GM19452 (cell line): ENCODE results near the gene SOD1.
"Not testable (repeated sequence)": the region's sequence is repeated elsewhere in the genome, so short reads cannot be mapped to it uniquely, and the experiment has no call there.

Experiments
- ATAC-seq: cut with Tn5 transposase; IDR thresholded peaks from one replicate; pipeline ENCODE4 v1.9.1; 2021; ENCODE audit not compliant: unreplicated experiment

The SOD1 gene

DNA sequence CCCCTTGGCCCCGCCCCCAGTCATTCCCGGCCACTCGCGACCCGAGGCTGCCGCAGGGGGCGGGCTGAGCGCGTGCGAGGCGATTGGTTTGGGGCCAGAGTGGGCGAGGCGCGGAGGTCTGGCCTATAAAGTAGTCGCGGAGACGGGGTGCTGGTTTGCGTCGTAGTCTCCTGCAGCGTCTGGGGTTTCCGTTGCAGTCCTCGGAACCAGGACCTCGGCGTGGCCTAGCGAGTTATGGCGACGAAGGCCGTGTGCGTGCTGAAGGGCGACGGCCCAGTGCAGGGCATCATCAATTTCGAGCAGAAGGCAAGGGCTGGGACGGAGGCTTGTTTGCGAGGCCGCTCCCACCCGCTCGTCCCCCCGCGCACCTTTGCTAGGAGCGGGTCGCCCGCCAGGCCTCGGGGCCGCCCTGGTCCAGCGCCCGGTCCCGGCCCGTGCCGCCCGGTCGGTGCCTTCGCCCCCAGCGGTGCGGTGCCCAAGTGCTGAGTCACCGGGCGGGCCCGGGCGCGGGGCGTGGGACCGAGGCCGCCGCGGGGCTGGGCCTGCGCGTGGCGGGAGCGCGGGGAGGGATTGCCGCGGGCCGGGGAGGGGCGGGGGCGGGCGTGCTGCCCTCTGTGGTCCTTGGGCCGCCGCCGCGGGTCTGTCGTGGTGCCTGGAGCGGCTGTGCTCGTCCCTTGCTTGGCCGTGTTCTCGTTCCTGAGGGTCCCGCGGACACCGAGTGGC lies at the start of gene SOD1:
Gene SOD1 (plus strand): TSS at position 158 of the 723 bp plus-strand sequence. CDS start 77 bp downstream, at position 235.
- peak; percentile 93 for ATAC-seq

- ATAC-seq: no peak
These were observed 48.0 kb upstream of the SOD1 start for GRCh38 chr21:31611445-31611844.

GRCh38 chr21:31612894-31613785 lies 46.4 kb upstream of the SOD1 start:
- no peak for ATAC-seq

DNA sequence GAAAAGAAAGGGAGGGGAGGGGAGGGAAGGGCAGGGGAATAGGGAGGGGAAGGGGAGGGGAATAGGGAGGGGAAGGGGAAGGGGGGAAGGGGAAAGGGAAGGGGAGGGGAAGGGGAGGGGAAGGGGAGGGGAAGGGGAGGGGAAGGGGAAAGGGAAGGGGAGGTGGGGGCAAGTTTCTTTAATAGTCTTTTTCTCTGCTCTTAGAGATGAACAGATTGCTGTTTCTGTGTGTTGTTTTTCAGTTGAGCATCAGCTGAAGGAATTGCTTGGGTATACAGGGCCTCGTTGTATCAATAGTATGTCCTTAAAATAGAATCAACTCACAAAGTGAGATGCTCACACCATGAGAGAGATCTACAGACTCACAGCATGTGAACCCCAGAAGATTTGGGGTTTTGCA lies 44.8 kb upstream of the SOD1 start:
- ATAC-seq: no peak

DNA sequence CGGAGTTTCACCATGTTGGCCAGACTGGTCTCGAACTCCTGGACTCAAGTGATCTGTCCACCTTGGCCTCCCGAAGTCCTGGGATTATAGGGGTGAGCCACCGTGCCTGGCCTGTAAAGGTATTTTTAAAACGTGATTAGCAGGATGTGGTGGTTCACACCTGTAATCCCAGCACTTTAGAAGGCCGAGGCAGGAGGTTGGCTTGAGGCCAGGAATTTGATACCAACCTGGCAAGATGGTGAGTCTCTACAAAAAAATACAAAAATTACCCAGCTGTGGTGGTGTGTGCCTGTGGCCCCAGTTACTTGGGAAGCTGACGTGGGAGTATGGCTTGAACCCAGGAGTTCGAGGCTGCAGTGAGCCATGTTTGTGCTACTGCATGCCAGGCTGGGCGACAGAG lies 43.3 kb upstream of the SOD1 start:
- ATAC-seq: no peak

- no peak for ATAC-seq
These were observed 40.6 kb upstream of the SOD1 start for GRCh38 chr21:31618696-31619430.

- no peak for ATAC-seq
These were observed 37.1 kb upstream of the SOD1 start for GRCh38 chr21:31622397-31622796.

DNA sequence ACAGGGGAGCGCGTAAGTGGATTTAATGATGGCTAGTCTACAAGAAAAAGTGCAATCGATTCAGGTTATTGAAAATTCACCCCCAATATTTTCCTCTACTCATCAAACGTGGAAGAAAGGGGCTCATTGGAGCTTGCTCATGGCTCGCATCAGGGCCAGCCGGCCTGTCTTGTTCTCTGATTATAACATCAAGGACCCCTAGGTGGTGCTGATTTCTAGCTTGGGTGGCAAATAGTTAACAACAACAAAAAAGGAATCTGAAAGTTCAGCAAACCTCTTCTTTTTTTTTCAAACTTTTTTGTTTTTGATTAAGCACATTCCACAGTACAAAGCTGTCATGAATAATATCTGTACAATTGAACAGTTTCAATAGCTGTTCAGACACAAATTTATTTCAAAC lies 35.8 kb upstream of the SOD1 start:
- no peak for ATAC-seq

- ATAC-seq: no peak
These were observed 35.3 kb upstream of the SOD1 start for GRCh38 chr21:31624181-31624580.

- ATAC-seq: no peak
These were observed 34.5 kb upstream of the SOD1 start for GRCh38 chr21:31624961-31625491.

GRCh38 chr21:31629972-31630711 lies 29.4 kb upstream of the SOD1 start:
- no peak for ATAC-seq

DNA sequence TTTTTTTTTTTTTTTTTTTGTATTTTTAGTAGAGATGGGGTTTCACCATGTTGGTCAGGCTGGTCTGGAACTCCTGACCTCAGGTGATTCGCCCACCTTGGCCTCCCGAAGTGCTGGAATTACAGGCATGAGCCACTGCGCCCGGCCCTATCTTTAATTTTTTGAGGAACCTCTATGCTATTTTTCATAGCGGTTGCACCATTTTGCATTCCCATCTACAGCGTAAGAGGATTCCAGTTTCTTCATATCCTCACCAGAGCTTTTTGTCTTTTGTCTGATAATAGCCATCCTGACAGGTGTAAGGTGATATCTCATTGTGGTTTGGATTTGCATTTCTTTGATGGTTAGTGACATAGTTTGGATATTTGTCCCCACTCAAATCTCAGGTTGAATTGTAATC lies 27.6 kb upstream of the SOD1 start:
- not testable (repeated sequence) for ATAC-seq

GRCh38 chr21:31634993-31635392 lies 24.5 kb upstream of the SOD1 start:
- ATAC-seq: no peak

- no peak for ATAC-seq
These were observed 22.6 kb upstream of the SOD1 start for GRCh38 chr21:31636874-31637273.

GRCh38 chr21:31641416-31641922 lies 18.0 kb upstream of the SOD1 start:
- ATAC-seq: no peak

GRCh38 chr21:31644643-31645042 lies 14.8 kb upstream of the SOD1 start:
- no peak for ATAC-seq

DNA sequence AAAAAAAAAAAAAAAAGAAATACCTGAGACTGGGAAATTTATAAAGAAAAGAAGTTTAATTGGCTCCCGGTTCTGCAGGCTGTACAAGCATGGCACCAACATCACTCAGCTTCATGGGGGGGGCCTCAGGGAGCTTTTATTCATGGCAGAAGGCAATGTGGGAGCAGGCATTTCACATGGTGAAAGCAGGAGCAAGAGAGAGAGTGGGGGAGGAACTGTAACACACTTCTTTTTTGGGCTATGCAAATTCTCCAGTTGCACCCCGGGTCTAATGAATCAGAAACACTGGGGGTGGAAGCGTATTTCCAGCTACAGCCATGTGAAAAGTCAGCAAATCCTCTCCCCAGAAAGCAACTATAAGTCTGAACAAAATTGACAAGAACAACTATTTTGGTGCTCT lies 11.8 kb upstream of the SOD1 start:
- no peak for ATAC-seq

DNA sequence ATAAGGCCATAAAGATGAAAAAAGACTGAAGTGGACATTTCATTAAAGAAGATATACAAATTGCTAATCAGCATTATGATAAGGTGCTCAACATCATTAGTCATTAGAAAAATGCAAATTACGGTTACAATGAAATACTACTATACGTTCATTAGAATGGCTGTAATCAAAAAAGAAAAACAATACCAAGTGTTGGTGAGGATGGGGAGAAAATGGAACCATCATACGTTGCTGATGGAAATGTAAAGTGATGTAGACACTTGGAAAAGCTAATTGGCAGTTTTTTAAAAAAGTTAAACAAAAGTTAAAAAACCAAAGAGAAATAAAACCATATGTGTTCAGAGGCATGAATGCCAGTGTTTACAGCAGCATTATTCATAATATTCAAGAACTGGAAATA lies 8.6 kb upstream of the SOD1 start:
- ATAC-seq: no peak

DNA sequence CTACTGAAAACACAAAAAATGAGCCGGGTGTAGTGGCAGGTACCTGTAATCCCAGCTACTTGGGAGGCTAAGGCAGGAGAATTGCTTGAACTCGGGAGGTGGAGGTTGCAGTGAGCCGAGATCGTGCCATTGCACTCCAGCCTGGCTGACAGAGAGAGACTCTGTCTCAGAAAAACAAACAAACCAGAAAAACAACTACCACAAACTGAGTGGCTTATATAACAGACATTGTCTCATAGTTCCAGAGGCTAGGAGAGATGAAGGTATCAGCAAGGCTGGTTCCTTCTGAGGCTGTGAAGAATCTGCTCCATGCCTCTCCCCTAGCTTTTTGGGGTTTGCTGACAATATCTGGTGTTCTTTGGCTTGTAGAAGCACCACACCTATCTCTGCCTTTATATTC lies 8.0 kb upstream of the SOD1 start:
- ATAC-seq: not testable (repeated sequence)

GRCh38 chr21:31654340-31654739 lies 5.2 kb upstream of the SOD1 start:
- ATAC-seq: no peak
